ENCODE data around the gene PCBP3. TPM values are rescaled to one million over a fixed set of nuclear protein-coding genes. Genes with fewer than 3 reads are reported as not detected.
"Not testable (repeated sequence)": the region's sequence is repeated elsewhere in the genome, so short reads cannot be mapped to it uniquely, and the experiment has no call there.

The PCBP3 gene
- total and polyA plus RNA-seq, 4 donors: 14.3 to 30.0 (median 22.5) TPM

GRCh38 chr21:45611939-45612664 is 31.4 kb upstream of the PCBP3 start:
- DNase-seq (ENCODE audit: low read depth in 4 of 6, low spot score in 6 of 6): peak in 2 of 6 donors; percentile 67 to 84
- H3K4me3 ChIP-seq (ENCODE audit: low read depth, low read length): no peak overlapping the region
- H3K9me3 ChIP-seq (ENCODE audit: control insufficient read depth, insufficient read depth, low read length): no peaks in the 10 kb centered on the region
- H3K36me3 ChIP-seq (ENCODE audit: control insufficient read depth, insufficient read depth, low read length): no peaks in the 10 kb centered on the region
- WGBS (ENCODE audit: insufficient coverage): 57% methylated on average over 25 of the region's 25 CpGs
- no peak overlapping the region for H3K27ac ChIP-seq (ENCODE audit: low read depth, low read length)
- H3K27me3 ChIP-seq (ENCODE audit: control insufficient read depth, insufficient read depth, low read length): no peaks in the 10 kb centered on the region
- H3K4me1 ChIP-seq (ENCODE audit: control insufficient read depth, insufficient read depth, low read length): peaks cover 15% of the 10 kb centered on the region

GRCh38 chr21:45612665-45613019 is 30.9 kb upstream of the PCBP3 start:
- H3K9me3 ChIP-seq (ENCODE audit: control insufficient read depth, insufficient read depth, low read length); H3K4me3 ChIP-seq (ENCODE audit: low read depth, low read length); H3K27ac ChIP-seq (ENCODE audit: low read depth, low read length); DNase-seq (ENCODE audit: low read depth in 4 of 6, low spot score in 6 of 6); H3K27me3 ChIP-seq (ENCODE audit: control insufficient read depth, insufficient read depth, low read length); H3K36me3 ChIP-seq (ENCODE audit: control insufficient read depth, insufficient read depth, low read length): not testable (repeated sequence)
- H3K4me1 ChIP-seq (ENCODE audit: control insufficient read depth, insufficient read depth, low read length): peaks cover 20% of the 10 kb centered on the region
- 86% methylated on average over 1 of the region's 7 CpGs for WGBS (ENCODE audit: insufficient coverage)

- Histone ChIP-seq H3K4me3 (ENCODE audit: low read depth, low read length) (no peak overlapping the region), H3K9me3 (ENCODE audit: control insufficient read depth, insufficient read depth, low read length) (no peaks in the 10 kb centered on the region), H3K36me3 (ENCODE audit: control insufficient read depth, insufficient read depth, low read length) (no peaks in the 10 kb centered on the region), H3K27me3 (ENCODE audit: control insufficient read depth, insufficient read depth, low read length) (no peaks in the 10 kb centered on the region), H3K4me1 (ENCODE audit: control insufficient read depth, insufficient read depth, low read length) (peaks cover 25% of the 10 kb centered on the region), H3K27ac (ENCODE audit: low read depth, low read length) (no peak overlapping the region)
- DNase-seq (ENCODE audit: low read depth in 4 of 6, low spot score in 6 of 6): no peak
- WGBS (ENCODE audit: insufficient coverage): 92% methylated on average over 6 of the region's 6 CpGs
Observed at GRCh38 chr21:45613396-45613795, 30.1 kb upstream of the PCBP3 start.

- DNase-seq (ENCODE audit: low read depth in 4 of 6, low spot score in 6 of 6): no peak
- Histone ChIP-seq H3K9me3 (ENCODE audit: control insufficient read depth, insufficient read depth, low read length) (no peaks in the 10 kb centered on the region), H3K27ac (ENCODE audit: low read depth, low read length) (no peak overlapping the region), H3K4me3 (ENCODE audit: low read depth, low read length) (no peak overlapping the region), H3K36me3 (ENCODE audit: control insufficient read depth, insufficient read depth, low read length) (no peaks in the 10 kb centered on the region), H3K27me3 (ENCODE audit: control insufficient read depth, insufficient read depth, low read length) (no peaks in the 10 kb centered on the region), H3K4me1 (ENCODE audit: control insufficient read depth, insufficient read depth, low read length) (peaks cover 26% of the 10 kb centered on the region)
- 79% methylated on average over 5 of the region's 9 CpGs for WGBS (ENCODE audit: insufficient coverage)
Observed at GRCh38 chr21:45613881-45614280, 29.6 kb upstream of the PCBP3 start.

- Histone ChIP-seq H3K36me3 (ENCODE audit: control insufficient read depth, insufficient read depth, low read length) (no peaks in the 10 kb centered on the region), H3K4me3 (ENCODE audit: low read depth, low read length) (no peak overlapping the region), H3K9me3 (ENCODE audit: control insufficient read depth, insufficient read depth, low read length) (no peaks in the 10 kb centered on the region), H3K4me1 (ENCODE audit: control insufficient read depth, insufficient read depth, low read length) (peaks cover 26% of the 10 kb centered on the region), H3K27me3 (ENCODE audit: control insufficient read depth, insufficient read depth, low read length) (no peaks in the 10 kb centered on the region), H3K27ac (ENCODE audit: low read depth, low read length) (no peak overlapping the region)
- DNase-seq (ENCODE audit: low read depth in 4 of 6, low spot score in 6 of 6): no peak
- 54% methylated on average over 24 of the region's 27 CpGs for WGBS (ENCODE audit: insufficient coverage)
Observed at GRCh38 chr21:45615145-45615711, 28.3 kb upstream of the PCBP3 start.

- H3K27me3 ChIP-seq (ENCODE audit: control insufficient read depth, insufficient read depth, low read length): no peaks in the 10 kb centered on the region
- WGBS (ENCODE audit: insufficient coverage): 57% methylated on average over 13 of the region's 19 CpGs
- no peak overlapping the region for H3K4me3 ChIP-seq (ENCODE audit: low read depth, low read length)
- H3K36me3 ChIP-seq (ENCODE audit: control insufficient read depth, insufficient read depth, low read length): no peaks in the 10 kb centered on the region
- no peaks in the 10 kb centered on the region for H3K9me3 ChIP-seq (ENCODE audit: control insufficient read depth, insufficient read depth, low read length)
- H3K4me1 ChIP-seq (ENCODE audit: control insufficient read depth, insufficient read depth, low read length): peaks cover 20% of the 10 kb centered on the region
- DNase-seq (ENCODE audit: low read depth in 4 of 6, low spot score in 6 of 6): no peak
- H3K27ac ChIP-seq (ENCODE audit: low read depth, low read length): no peak overlapping the region
Observed at GRCh38 chr21:45617021-45617921, 26.3 kb upstream of the PCBP3 start.

GRCh38 chr21:45618287-45618686 is 25.2 kb upstream of the PCBP3 start:
- Histone ChIP-seq H3K27me3 (ENCODE audit: control insufficient read depth, insufficient read depth, low read length) (no peaks in the 10 kb centered on the region), H3K4me3 (ENCODE audit: low read depth, low read length) (no peak overlapping the region), H3K9me3 (ENCODE audit: control insufficient read depth, insufficient read depth, low read length) (no peaks in the 10 kb centered on the region), H3K36me3 (ENCODE audit: control insufficient read depth, insufficient read depth, low read length) (no peaks in the 10 kb centered on the region), H3K4me1 (ENCODE audit: control insufficient read depth, insufficient read depth, low read length) (peaks cover 20% of the 10 kb centered on the region), H3K27ac (ENCODE audit: low read depth, low read length) (no peak overlapping the region)
- WGBS (ENCODE audit: insufficient coverage): 23% methylated on average over 13 of the region's 13 CpGs
- peak in 1 of 6 donors; percentile 36 for DNase-seq (ENCODE audit: low read depth in 4 of 6, low spot score in 6 of 6)

- Histone ChIP-seq H3K4me3 (ENCODE audit: low read depth, low read length) (no peak overlapping the region), H3K27ac (ENCODE audit: low read depth, low read length) (no peak overlapping the region), H3K27me3 (ENCODE audit: control insufficient read depth, insufficient read depth, low read length) (no peaks in the 10 kb centered on the region), H3K36me3 (ENCODE audit: control insufficient read depth, insufficient read depth, low read length) (no peaks in the 10 kb centered on the region), H3K9me3 (ENCODE audit: control insufficient read depth, insufficient read depth, low read length) (no peaks in the 10 kb centered on the region), H3K4me1 (ENCODE audit: control insufficient read depth, insufficient read depth, low read length) (peaks cover 20% of the 10 kb centered on the region)
- WGBS (ENCODE audit: insufficient coverage): 73% methylated on average over 4 of the region's 8 CpGs
- no peak for DNase-seq (ENCODE audit: low read depth in 4 of 6, low spot score in 6 of 6)
Observed at GRCh38 chr21:45618846-45619485, 24.6 kb upstream of the PCBP3 start.

- H3K9me3 ChIP-seq (ENCODE audit: control insufficient read depth, insufficient read depth, low read length): no peaks in the 10 kb centered on the region
- H3K27ac ChIP-seq (ENCODE audit: low read depth, low read length): no peak overlapping the region
- no peaks in the 10 kb centered on the region for H3K36me3 ChIP-seq (ENCODE audit: control insufficient read depth, insufficient read depth, low read length)
- 51% methylated on average over 3 of the region's 12 CpGs for WGBS (ENCODE audit: insufficient coverage)
- no peaks in the 10 kb centered on the region for H3K27me3 ChIP-seq (ENCODE audit: control insufficient read depth, insufficient read depth, low read length)
- DNase-seq (ENCODE audit: low read depth in 4 of 6, low spot score in 6 of 6): no peak
- peaks cover 17% of the 10 kb centered on the region for H3K4me1 ChIP-seq (ENCODE audit: control insufficient read depth, insufficient read depth, low read length)
- H3K4me3 ChIP-seq (ENCODE audit: low read depth, low read length): no peak overlapping the region
Observed at GRCh38 chr21:45620201-45620923, 23.2 kb upstream of the PCBP3 start.

Data from spinal cord (tissue), 10 donors.